ENCODE measurements around the gene RASSF3. TPM values are rescaled to one million over a fixed set of nuclear protein-coding genes. Genes with fewer than 3 reads are reported as not detected.
A peak's percentile ranks its signal among the peaks of the same experiment; 100 is the strongest.

The RASSF3 gene
- total RNA-seq, 6 experiments from 2014 or later, result 5.8 to 27.3 (median 10.6) TPM

DNA sequence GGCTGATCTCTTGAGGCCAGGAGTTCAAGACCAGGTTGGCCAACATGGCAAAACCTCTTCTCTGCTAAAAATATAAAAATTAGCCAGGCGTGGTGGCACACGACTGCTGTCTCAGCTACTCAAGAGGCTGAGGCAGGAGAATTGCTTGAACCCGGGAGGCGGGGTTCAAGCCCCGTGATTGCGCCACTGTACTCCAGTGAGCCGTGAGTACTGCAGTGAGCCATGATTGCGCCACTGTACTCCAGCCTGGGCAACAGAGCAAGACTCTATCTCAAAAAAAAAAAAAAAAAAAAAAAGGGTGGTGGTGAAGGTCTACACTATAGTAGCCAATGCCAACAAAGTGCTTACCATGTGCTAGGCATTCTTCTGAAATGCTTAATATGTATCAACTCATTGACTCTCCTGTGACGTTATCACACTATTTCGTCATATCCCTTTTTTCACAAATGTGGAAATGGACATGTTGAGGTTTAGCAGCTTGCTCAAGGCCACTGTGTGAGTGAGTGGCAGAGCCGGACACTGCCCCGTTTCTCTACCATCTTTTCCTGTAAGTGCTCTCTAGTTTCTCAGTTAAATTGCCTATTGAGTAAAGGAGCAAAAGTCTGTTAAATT lies 89.3 kb downstream of the RASSF3 start:
- no peaks in the 10 kb centered on the region for H3K4me1 ChIP-seq
- H3K9me3 ChIP-seq, result no peaks in the 10 kb centered on the region
- intact Hi-C loops (cut with DNase I), result loop anchor here in 1 of 2 donors (5.0 kb wide), 1 partner anchor 147 kb away; no protein-coding TSS in a partner anchor
- TF ChIP-seq, protein P1, sequence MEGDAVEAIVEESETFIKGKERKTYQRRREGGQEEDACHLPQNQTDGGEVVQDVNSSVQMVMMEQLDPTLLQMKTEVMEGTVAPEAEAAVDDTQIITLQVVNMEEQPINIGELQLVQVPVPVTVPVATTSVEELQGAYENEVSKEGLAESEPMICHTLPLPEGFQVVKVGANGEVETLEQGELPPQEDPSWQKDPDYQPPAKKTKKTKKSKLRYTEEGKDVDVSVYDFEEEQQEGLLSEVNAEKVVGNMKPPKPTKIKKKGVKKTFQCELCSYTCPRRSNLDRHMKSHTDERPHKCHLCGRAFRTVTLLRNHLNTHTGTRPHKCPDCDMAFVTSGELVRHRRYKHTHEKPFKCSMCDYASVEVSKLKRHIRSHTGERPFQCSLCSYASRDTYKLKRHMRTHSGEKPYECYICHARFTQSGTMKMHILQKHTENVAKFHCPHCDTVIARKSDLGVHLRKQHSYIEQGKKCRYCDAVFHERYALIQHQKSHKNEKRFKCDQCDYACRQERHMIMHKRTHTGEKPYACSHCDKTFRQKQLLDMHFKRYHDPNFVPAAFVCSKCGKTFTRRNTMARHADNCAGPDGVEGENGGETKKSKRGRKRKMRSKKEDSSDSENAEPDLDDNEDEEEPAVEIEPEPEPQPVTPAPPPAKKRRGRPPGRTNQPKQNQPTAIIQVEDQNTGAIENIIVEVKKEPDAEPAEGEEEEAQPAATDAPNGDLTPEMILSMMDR (IDR thresholded peaks at IDR 0.05), result no peak
- no peak for TF ChIP-seq POLR2A (IDR thresholded peaks at IDR 0.05)
- DNase-seq (peak; percentile 46 to 68 (median 59)), ATAC-seq (peak; percentile 36 to 60 (median 42))
- H3K4me3 ChIP-seq, result no peak overlapping the region
- WGBS (ENCODE audit: insufficient coverage, low coverage, low lambda C conversion rate, missing lambda C conversion rate), result 83% methylated on average over 12 of the region's 12 CpGs
- H3K27me3 ChIP-seq, result no peaks in the 10 kb centered on the region
- H3K36me3 ChIP-seq, result peaks cover 0 to 2% (median 0%) of the 10 kb centered on the region in 4 donors
- H3K27ac ChIP-seq, result no peak overlapping the region

DNA sequence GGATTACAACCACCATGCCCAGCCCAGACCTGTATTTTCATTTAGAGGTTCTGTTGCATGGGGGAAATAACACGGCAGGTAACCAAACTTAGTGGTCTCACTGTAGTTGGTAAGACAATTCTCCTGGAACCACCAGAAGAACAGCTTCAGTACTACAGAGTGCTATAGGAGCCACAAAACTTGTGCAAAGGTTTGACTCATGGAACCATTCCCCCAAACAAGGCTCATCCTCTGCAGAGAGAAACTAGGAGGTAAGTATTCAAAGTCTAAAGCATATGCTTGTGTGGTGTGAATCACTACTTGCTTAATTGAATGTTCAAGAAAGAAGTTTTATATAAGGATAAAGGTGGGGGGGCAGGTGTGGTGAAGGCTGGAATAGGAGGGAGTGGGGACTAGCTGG lies 90.2 kb downstream of the RASSF3 start:
- no peak for ATAC-seq

DNA sequence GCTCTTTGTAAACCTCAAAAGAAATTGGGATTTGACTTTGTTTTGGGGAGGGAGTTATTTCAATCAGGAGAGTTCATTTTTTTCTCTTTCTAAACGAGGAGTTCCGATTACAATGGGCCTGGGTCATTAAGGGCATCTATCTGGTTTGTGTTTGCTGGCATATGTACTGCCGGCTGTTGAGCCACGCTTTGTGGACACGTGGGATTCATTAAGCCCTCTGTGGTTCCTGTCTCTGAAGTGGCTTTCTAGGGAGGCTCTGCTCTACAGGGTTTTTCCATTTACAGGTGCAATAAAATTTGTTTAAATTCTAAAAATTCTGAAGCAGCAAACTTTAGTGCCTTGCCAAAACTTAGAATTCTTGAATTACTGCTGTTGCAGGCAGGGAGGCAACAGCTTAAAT lies 91.0 kb downstream of the RASSF3 start:
- TF ChIP-seq POLR2A (IDR thresholded peaks at IDR 0.05), result no peak
- TF ChIP-seq, protein P1 (IDR thresholded peaks at IDR 0.05), result no peak
- no peaks in the 10 kb centered on the region for H3K4me1 ChIP-seq
- intact Hi-C loops (cut with DNase I), result no loop called here
- DNase-seq, result peak in 1 of 3 donors; percentile 35
- peaks cover 0 to 2% (median 0%) of the 10 kb centered on the region in 4 donors for H3K36me3 ChIP-seq
- no peak overlapping the region for H3K4me3 ChIP-seq
- no peak for ATAC-seq
- no peaks in the 10 kb centered on the region for H3K27me3 ChIP-seq
- 70% methylated on average over 5 of the region's 5 CpGs for WGBS (ENCODE audit: insufficient coverage, low coverage, low lambda C conversion rate, missing lambda C conversion rate)
- H3K27ac ChIP-seq, result no peak overlapping the region
- no peaks in the 10 kb centered on the region for H3K9me3 ChIP-seq

More for the DNA sequence above, 90.2 kb downstream of the RASSF3 start:
- TF ChIP-seq, protein P1 (IDR thresholded peaks at IDR 0.05), result no peak
- no peak for TF ChIP-seq POLR2A (IDR thresholded peaks at IDR 0.05)
- intact Hi-C loops (cut with DNase I), result no loop called here
- Histone ChIP-seq H3K36me3 (peaks cover 0 to 2% (median 0%) of the 10 kb centered on the region in 4 donors), H3K27me3 (no peaks in the 10 kb centered on the region), H3K4me1 (no peaks in the 10 kb centered on the region), H3K9me3 (no peaks in the 10 kb centered on the region), H3K4me3 (no peak overlapping the region), H3K27ac (no peak overlapping the region)
- 88% methylated on average over 1 of the region's 1 CpG for WGBS (ENCODE audit: insufficient coverage, low coverage, low lambda C conversion rate, missing lambda C conversion rate)
- no peak for DNase-seq

DNA sequence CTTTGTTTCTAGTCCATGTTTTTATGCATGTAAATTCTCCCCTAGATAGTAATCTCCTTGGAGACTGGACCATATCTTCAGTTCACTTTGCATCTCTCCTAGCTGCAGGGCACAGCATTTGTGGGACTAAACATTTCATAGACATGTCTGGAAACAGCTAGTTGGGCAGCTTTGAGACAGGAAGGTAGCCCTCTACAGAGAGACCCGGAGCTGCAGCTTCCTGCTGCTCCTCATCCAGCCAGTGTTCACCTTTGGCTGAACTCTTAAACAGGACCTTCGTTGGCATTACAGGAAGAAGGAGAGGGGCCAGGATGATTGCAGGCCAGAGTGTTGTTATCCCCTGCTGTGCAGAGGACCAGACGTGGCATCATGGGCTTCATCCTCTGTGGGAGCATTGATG lies 96.0 kb downstream of the RASSF3 start:
- Histone ChIP-seq H3K4me3 (no peak overlapping the region), H3K4me1 (no peaks in the 10 kb centered on the region), H3K9me3 (no peaks in the 10 kb centered on the region), H3K27ac (no peak overlapping the region), H3K36me3 (no peaks in the 10 kb centered on the region), H3K27me3 (no peaks in the 10 kb centered on the region)
- peak in 1 of 4 donors; percentile 36 for ATAC-seq
- DNase-seq, result no peak
- 52% methylated on average over 2 of the region's 3 CpGs for WGBS (ENCODE audit: insufficient coverage, low coverage, low lambda C conversion rate, missing lambda C conversion rate)
- no peak for TF ChIP-seq POLR2A (IDR thresholded peaks at IDR 0.05)
- TF ChIP-seq, protein P1 (IDR thresholded peaks at IDR 0.05), result no peak
- intact Hi-C loops (cut with DNase I), result no loop called here
